Naive thymus-derived CD4-positive, alpha-beta T cell (primary cell): Measurements from ENCODE around the gene PROC. TPM values are rescaled to one million over a fixed set of nuclear protein-coding genes. Genes with fewer than 3 reads are reported as not detected.

Experiments used
- ATAC-seq: fragments of 150-1000 bp; cut with Tn5 transposase; 2 replicates; pipeline ENCODE4 v1.10.0; 2021; ENCODE audit warnings: mild to moderate bottlenecking, moderate library complexity
- CTCF ChIA-PET: fragments of 350-600 bp; sonication (Branson Sonifier 250); formaldehyde crosslinking; loops from one replicate; lab custom pipeline; 2021; ENCODE audit warnings: antibody characterized with exemption; lab: Charles Lee
- POLR2A ChIA-PET: fragments of 350-600 bp; sonication (Branson Sonifier 250); formaldehyde crosslinking; loops from one replicate; lab custom pipeline; 2021; ENCODE audit warnings: antibody characterized with exemption, inconsistent platforms; lab: Charles Lee
- DNase-seq, 9 donors: peaks; one replicate each; pipeline versions ENCODE4 v3.0.0 to v3.0.0-alpha.2; 2020 to 2022; ENCODE audit warnings: mixed read lengths in 1 of 9
- H3K27ac ChIP-seq: one replicate; pipeline ENCODE4 v1.7.0; 2013; ENCODE audit warnings: mild to moderate bottlenecking, low read depth, low read length, moderate library complexity
- H3K27me3 ChIP-seq, 2 donors: one replicate each; pipeline ENCODE4 v1.7.0; 2013; ENCODE audit warnings: low read length in 2 of 2, mild to moderate bottlenecking in 2 of 2, moderate library complexity in 2 of 2; ENCODE audit not compliant: control insufficient read depth in 2 of 2, insufficient read depth in 2 of 2
- H3K36me3 ChIP-seq, 3 experiments: 1 replicate in 2 of 3; 2 replicates in 1 of 3; pipeline ENCODE4 v1.7.0; 2013; ENCODE audit warnings: low read length in 3 of 3, mild to moderate bottlenecking in 3 of 3, moderate library complexity in 1 of 3; ENCODE audit not compliant: insufficient read depth in 3 of 3, control insufficient read depth in 2 of 3
- H3K4me1 ChIP-seq, 2 donors: one replicate each; pipeline ENCODE4 v1.7.0; 2013; ENCODE audit warnings: low read length in 2 of 2, mild to moderate bottlenecking in 2 of 2, moderate library complexity in 1 of 2; ENCODE audit not compliant: control insufficient read depth in 2 of 2, insufficient read depth in 2 of 2
- H3K4me3 ChIP-seq: 2 replicates; pipeline ENCODE4 v1.7.0; 2013; ENCODE audit warnings: mild to moderate bottlenecking, low read length
- H3K9me3 ChIP-seq, 3 experiments: 1 replicate in 2 of 3; 2 replicates in 1 of 3; pipeline ENCODE4 v1.7.0; 2013; ENCODE audit warnings: low read length in 3 of 3; ENCODE audit not compliant: control insufficient read depth in 2 of 3
- H3K27ac Mint-ChIP-seq, 9 donors: one replicate each; pipeline ENCODE4 v1.8.0; 2020 to 2022; ENCODE audit warnings: mixed read lengths in 9 of 9, mild to moderate bottlenecking in 8 of 9, moderate library complexity in 5 of 9, inconsistent platforms in 2 of 9
- H3K27me3 Mint-ChIP-seq, 5 donors: one replicate each; pipeline ENCODE4 v1.8.0; 2021 to 2022; ENCODE audit warnings: mixed read lengths in 5 of 5, mild to moderate bottlenecking in 1 of 5
- H3K36me3 Mint-ChIP-seq, 5 donors: one replicate each; pipeline ENCODE4 v1.8.0; 2020 to 2022; ENCODE audit warnings: mixed read lengths in 5 of 5, mild to moderate bottlenecking in 3 of 5, inconsistent platforms in 1 of 5
- H3K4me1 Mint-ChIP-seq, 7 donors: one replicate each; pipeline ENCODE4 v1.8.0; 2020 to 2022; ENCODE audit warnings: mixed read lengths in 7 of 7, mild to moderate bottlenecking in 3 of 7, inconsistent platforms in 1 of 7
- H3K4me3 Mint-ChIP-seq, 10 donors: one replicate each; pipeline ENCODE4 v1.8.0; 2020 to 2022; ENCODE audit warnings: mild to moderate bottlenecking in 10 of 10, mixed read lengths in 10 of 10, moderate library complexity in 6 of 10, inconsistent platforms in 2 of 10
- H3K9me3 Mint-ChIP-seq, 11 donors: one replicate each; pipeline ENCODE4 v1.8.0; 2020 to 2022; ENCODE audit warnings: mixed read lengths in 11 of 11, mild to moderate bottlenecking in 4 of 11, inconsistent platforms in 1 of 11, moderate library complexity in 1 of 11
- intact Hi-C, 2 donors: fragments of 100-400 bp; cut with micrococcal nuclease; formaldehyde crosslinking; loops; one replicate each; pipeline ENCODE4 v1.15.1; 2023
- polyA plus RNA-seq, 2 donors: library from polyadenylated mRNA; unstranded; fragments of 300-500 nt; fragmentation: Illumina TruSeq; gene quantifications; one replicate each; pipeline ENCODE4 v1.2.3, GENCODE V29; 2021
- total RNA-seq, 6 experiments: library from RNA in 5 of 6; stranded (reverse) in 5 of 6; gene quantifications; 1 replicate in 5 of 6; 2 replicates in 1 of 6; pipeline ENCODE4 v1.2.3 and lab custom pipeline; 2021 to 2026

The PROC gene
- total and polyA plus RNA-seq, 7 experiments from 2014 or later = 0.64 TPM; not detected in 6

DNA sequence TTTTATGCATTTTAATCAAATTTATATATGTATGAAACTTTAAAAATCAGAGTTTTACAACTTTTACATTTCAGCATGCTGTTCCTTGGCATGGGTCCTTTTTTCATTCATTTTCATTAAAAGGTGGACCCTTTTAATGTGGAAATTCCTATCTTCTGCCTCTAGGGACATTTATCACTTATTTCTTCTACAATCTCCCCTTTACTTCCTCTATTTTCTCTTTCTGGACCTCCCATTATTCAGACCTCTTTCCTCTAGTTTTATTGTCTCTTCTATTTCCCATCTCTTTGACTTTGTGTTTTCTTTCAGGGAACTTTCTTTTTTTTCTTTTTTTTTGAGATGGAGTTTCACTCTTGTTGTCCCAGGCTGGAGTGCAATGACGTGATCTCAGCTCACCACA lies 5.7 kb downstream of the PROC start:
- Histone ChIP-seq H3K9me3 (no peaks in the 10 kb centered on the region), H3K36me3 (no peaks in the 10 kb centered on the region), H3K4me3 (no peak overlapping the region), H3K27ac (no peak overlapping the region), H3K27me3 (peaks cover 0 to 12% of the 10 kb centered on the region in 2 donors), H3K4me1 (peaks cover 0 to 5% of the 10 kb centered on the region in 2 donors)
- H3K4me1 Mint-ChIP-seq = peaks cover 6 to 9% (median 8%) of the 10 kb centered on the region in 7 donors
- no peak for ATAC-seq
- ChIA-PET CTCF (no interaction called here), POLR2A (no interaction called here)
- intact Hi-C loops = no loop called here
- H3K27me3 Mint-ChIP-seq = peaks cover 37 to 51% (median 49%) of the 10 kb centered on the region in 5 donors
- DNase-seq = no peak
- peaks cover 0 to 2% (median 0%) of the 10 kb centered on the region in 11 donors for H3K9me3 Mint-ChIP-seq
- H3K4me3 Mint-ChIP-seq = peak overlapping the region in 9 of 10 donors; percentile 4 to 74 (median 42)
- H3K36me3 Mint-ChIP-seq = peaks cover 0 to 7% (median 0%) of the 10 kb centered on the region in 5 donors
- H3K27ac Mint-ChIP-seq = no peak overlapping the region

DNA sequence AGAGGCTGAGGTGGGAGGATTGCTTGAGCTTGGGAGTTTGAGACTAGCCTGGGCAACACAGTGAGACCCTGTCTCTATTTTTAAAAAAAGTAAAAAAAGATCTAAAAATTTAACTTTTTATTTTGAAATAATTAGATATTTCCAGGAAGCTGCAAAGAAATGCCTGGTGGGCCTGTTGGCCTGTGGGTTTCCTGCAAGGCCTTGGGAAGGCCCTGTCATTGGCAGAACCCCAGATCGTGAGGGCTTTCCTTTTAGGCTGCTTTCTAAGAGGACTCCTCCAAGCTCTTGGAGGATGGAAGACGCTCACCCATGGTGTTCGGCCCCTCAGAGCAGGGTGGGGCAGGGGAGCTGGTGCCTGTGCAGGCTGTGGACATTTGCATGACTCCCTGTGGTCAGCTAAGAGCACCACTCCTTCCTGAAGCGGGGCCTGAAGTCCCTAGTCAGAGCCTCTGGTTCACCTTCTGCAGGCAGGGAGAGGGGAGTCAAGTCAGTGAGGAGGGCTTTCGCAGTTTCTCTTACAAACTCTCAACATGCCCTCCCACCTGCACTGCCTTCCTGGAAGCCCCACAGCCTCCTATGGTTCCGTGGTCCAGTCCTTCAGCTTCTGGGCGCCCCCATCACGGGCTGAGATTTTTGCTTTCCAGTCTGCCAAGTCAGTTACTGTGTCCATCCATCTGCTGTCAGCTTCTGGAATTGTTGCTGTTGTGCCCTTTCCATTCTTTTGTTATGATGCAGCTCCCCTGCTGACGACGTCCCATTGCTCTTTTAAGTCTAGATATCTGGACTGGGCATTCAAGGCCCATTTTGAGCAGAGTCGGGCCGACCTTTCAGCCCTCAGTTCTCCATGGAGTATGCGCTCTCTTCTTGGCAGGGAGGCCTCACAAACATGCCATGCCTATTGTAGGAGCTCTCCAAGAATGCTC lies 6.6 kb downstream of the PROC start:
- Histone ChIP-seq H3K36me3 (no peaks in the 10 kb centered on the region), H3K4me1 (peaks cover 0 to 5% of the 10 kb centered on the region in 2 donors), H3K27ac (no peak overlapping the region), H3K4me3 (no peak overlapping the region), H3K27me3 (peaks cover 0 to 12% of the 10 kb centered on the region in 2 donors), H3K9me3 (no peaks in the 10 kb centered on the region)
- Mint-ChIP-seq H3K4me1 (peaks cover 6 to 9% (median 8%) of the 10 kb centered on the region in 7 donors), H3K9me3 (peaks cover 0 to 2% (median 0%) of the 10 kb centered on the region in 11 donors), H3K27me3 (peaks cover 37 to 49% (median 46%) of the 10 kb centered on the region in 5 donors), H3K27ac (no peak overlapping the region), H3K4me3 (peak overlapping the region in 1 of 10 donors; percentile 28), H3K36me3 (peaks cover 0 to 7% (median 0%) of the 10 kb centered on the region in 5 donors)
- CTCF ChIA-PET = no interaction called here
- ATAC-seq = no peak
- DNase-seq = no peak
- POLR2A ChIA-PET = interaction anchor here (0.6 to 1.7 kb wide), 2 partner anchors 8 to 14 kb away, joined by 3 to 4 read pairs; no protein-coding TSS in a partner anchor
- intact Hi-C loops = no loop called here

DNA sequence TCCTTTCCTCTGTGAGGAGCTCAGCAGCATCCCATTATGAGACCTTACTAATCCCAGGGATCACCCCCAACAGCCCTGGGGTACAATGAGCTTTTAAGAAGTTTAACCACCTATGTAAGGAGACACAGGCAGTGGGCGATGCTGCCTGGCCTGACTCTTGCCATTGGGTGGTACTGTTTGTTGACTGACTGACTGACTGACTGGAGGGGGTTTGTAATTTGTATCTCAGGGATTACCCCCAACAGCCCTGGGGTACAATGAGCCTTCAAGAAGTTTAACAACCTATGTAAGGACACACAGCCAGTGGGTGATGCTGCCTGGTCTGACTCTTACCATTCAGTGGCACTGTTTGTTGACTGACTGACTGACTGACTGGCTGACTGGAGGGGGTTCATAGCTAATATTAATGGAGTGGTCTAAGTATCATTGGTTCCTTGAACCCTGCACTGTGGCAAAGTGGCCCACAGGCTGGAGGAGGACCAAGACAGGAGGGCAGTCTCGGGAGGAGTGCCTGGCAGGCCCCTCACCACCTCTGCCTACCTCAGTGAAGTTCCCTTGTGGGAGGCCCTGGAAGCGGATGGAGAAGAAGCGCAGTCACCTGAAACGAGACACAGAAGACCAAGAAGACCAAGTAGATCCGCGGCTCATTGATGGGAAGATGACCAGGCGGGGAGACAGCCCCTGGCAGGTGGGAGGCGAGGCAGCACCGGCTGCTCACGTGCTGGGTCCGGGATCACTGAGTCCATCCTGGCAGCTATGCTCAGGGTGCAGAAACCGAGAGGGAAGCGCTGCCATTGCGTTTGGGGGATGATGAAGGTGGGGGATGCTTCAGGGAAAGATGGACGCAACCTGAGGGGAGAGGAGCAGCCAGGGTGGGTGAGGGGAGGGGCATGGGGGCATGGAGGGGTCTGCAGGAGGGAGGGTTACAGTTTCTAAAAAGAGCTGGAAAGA lies 7.6 kb downstream of the PROC start:
- no peak for ATAC-seq
- no peak overlapping the region for H3K27ac ChIP-seq
- Mint-ChIP-seq H3K4me1 (peaks cover 6 to 9% (median 8%) of the 10 kb centered on the region in 7 donors), H3K4me3 (peak overlapping the region in 1 of 10 donors; percentile 22), H3K27me3 (peaks cover 32 to 43% (median 40%) of the 10 kb centered on the region in 5 donors), H3K36me3 (peaks cover 0 to 7% (median 0%) of the 10 kb centered on the region in 5 donors), H3K9me3 (peaks cover 0 to 2% (median 0%) of the 10 kb centered on the region in 11 donors), H3K27ac (no peak overlapping the region)
- no peak overlapping the region for H3K4me3 ChIP-seq
- H3K27me3 ChIP-seq = peaks cover 0 to 12% of the 10 kb centered on the region in 2 donors
- H3K9me3 ChIP-seq = no peaks in the 10 kb centered on the region
- no peaks in the 10 kb centered on the region for H3K36me3 ChIP-seq
- H3K4me1 ChIP-seq = peaks cover 0 to 5% of the 10 kb centered on the region in 2 donors
- ChIA-PET POLR2A (interaction anchor here (1.7 kb wide), 1 partner anchor 9 kb away, joined by 4 read pairs; no protein-coding TSS in a partner anchor), CTCF (no interaction called here)
- intact Hi-C loops = no loop called here
- DNase-seq = no peak

DNA sequence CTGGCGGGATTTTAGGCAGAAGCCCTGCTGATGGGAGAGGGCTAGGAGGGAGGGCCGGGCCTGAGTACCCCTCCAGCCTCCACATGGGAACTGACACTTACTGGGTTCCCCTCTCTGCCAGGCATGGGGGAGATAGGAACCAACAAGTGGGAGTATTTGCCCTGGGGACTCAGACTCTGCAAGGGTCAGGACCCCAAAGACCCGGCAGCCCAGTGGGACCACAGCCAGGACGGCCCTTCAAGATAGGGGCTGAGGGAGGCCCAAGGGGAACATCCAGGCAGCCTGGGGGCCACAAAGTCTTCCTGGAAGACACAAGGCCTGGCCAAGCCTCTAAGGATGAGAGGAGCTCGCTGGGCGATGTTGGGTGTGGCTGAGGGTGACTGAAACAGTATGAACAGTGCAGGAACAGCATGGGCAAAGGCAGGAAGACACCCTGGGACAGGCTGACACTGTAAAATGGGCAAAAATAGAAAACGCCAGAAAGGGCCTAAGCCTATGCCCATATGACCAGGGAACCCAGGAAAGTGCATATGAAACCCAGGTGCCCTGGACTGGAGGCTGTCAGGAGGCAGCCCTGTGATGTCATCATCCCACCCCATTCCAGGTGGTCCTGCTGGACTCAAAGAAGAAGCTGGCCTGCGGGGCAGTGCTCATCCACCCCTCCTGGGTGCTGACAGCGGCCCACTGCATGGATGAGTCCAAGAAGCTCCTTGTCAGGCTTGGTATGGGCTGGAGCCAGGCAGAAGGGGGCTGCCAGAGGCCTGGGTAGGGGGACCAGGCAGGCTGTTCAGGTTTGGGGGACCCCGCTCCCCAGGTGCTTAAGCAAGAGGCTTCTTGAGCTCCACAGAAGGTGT lies 8.5 kb downstream of the PROC start:
- H3K27me3 Mint-ChIP-seq = peaks cover 23 to 37% (median 31%) of the 10 kb centered on the region in 5 donors
- peak overlapping the region in 1 of 10 donors; percentile 22 for H3K4me3 Mint-ChIP-seq
- peaks cover 0 to 7% (median 3%) of the 10 kb centered on the region in 5 donors for H3K36me3 Mint-ChIP-seq
- Histone ChIP-seq H3K27ac (no peak overlapping the region), H3K4me1 (peaks cover 0 to 5% of the 10 kb centered on the region in 2 donors), H3K27me3 (peaks cover 0 to 12% of the 10 kb centered on the region in 2 donors), H3K4me3 (no peak overlapping the region), H3K9me3 (no peaks in the 10 kb centered on the region), H3K36me3 (no peaks in the 10 kb centered on the region)
- DNase-seq (no peak), ATAC-seq (no peak)
- CTCF ChIA-PET = no interaction called here
- intact Hi-C loops = no loop called here
- no peaks in the 10 kb centered on the region for H3K9me3 Mint-ChIP-seq
- H3K4me1 Mint-ChIP-seq = peaks cover 6 to 9% (median 8%) of the 10 kb centered on the region in 7 donors
- POLR2A ChIA-PET = interaction anchor here (0.6 to 1.7 kb wide), 2 partner anchors 10 to 43 kb away, joined by 4 read pairs; no protein-coding TSS in a partner anchor
- no peak overlapping the region for H3K27ac Mint-ChIP-seq

DNA sequence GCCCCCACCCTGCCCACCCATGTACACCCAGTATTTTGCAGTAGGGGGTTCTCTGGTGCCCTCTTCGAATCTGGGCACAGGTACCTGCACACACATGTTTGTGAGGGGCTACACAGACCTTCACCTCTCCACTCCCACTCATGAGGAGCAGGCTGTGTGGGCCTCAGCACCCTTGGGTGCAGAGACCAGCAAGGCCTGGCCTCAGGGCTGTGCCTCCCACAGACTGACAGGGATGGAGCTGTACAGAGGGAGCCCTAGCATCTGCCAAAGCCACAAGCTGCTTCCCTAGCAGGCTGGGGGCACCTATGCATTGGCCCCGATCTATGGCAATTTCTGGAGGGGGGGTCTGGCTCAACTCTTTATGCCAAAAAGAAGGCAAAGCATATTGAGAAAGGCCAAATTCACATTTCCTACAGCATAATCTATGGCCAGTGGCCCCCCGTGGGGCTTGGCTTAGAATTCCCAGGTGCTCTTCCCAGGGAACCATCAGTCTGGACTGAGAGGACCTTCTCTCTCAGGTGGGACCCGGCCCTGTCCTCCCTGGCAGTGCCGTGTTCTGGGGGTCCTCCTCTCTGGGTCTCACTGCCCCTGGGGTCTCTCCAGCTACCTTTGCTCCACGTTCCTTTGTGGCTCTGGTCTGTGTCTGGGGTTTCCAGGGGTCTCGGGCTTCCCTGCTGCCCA lies 9.3 kb downstream of the PROC start:
- H3K4me3 Mint-ChIP-seq = no peak overlapping the region
- no peaks in the 10 kb centered on the region for H3K9me3 ChIP-seq
- no peaks in the 10 kb centered on the region for H3K36me3 ChIP-seq
- ChIA-PET POLR2A (interaction anchor here (0.6 kb wide), 1 partner anchor 44 kb away, joined by 4 read pairs; no protein-coding TSS in a partner anchor), CTCF (no interaction called here)
- ATAC-seq (no peak), DNase-seq (no peak)
- no peak overlapping the region for H3K27ac Mint-ChIP-seq
- no peaks in the 10 kb centered on the region for H3K9me3 Mint-ChIP-seq
- no peak overlapping the region for H3K27ac ChIP-seq
- H3K4me1 ChIP-seq = peaks cover 0 to 5% of the 10 kb centered on the region in 2 donors
- intact Hi-C loops = no loop called here
- H3K36me3 Mint-ChIP-seq = peaks cover 0 to 7% (median 3%) of the 10 kb centered on the region in 5 donors
- H3K4me1 Mint-ChIP-seq = peaks cover 6 to 9% (median 7%) of the 10 kb centered on the region in 7 donors
- peaks cover 16 to 29% (median 23%) of the 10 kb centered on the region in 5 donors for H3K27me3 Mint-ChIP-seq
- peaks cover 0 to 5% of the 10 kb centered on the region in 2 donors for H3K27me3 ChIP-seq
- H3K4me3 ChIP-seq = no peak overlapping the region
